WTC11 (cell line): Measurements from ENCODE around the gene NEK11. TPM values are rescaled to one million over a fixed set of nuclear protein-coding genes. Genes with fewer than 3 reads are reported as not detected.

Experiments
- ATAC-seq: fragments of 200-7000 bp; cut with Tn5 transposase; 2 replicates; pipeline ENCODE4 v1.10.0; 2021; ENCODE audit warnings: mild to moderate bottlenecking, moderate library complexity
- CTCF ChIA-PET: fragments of 300-600 bp; sonication (Branson Sonifier 250); formaldehyde crosslinking; loops from one replicate; lab custom pipeline; 2021; ENCODE audit warnings: antibody characterized with exemption; lab: Charles Lee
- POLR2A ChIA-PET: fragments of 350-600 bp; sonication (Branson Sonifier 250); formaldehyde crosslinking; loops from one replicate; lab custom pipeline; 2021; ENCODE audit warnings: antibody characterized with exemption; lab: Charles Lee
- DNase-seq: peaks from one replicate; pipeline ENCODE4 v3.0.0; 2021; ENCODE audit warnings: low spot score
- H3K27ac Mint-ChIP-seq: 2 replicates; pipeline ENCODE4 v1.8.0; 2021; ENCODE audit warnings: mixed read lengths
- H3K27me3 Mint-ChIP-seq: 2 replicates; pipeline ENCODE4 v1.8.0; 2021; ENCODE audit warnings: low read depth, mild to moderate bottlenecking, moderate library complexity, mixed read lengths
- H3K36me3 Mint-ChIP-seq: 2 replicates; pipeline ENCODE4 v1.8.0; 2021; ENCODE audit warnings: mixed read lengths
- H3K4me1 Mint-ChIP-seq: 2 replicates; pipeline ENCODE4 v1.8.0; 2022; ENCODE audit warnings: mixed read lengths
- H3K4me3 Mint-ChIP-seq: 2 replicates; pipeline ENCODE4 v1.8.0; 2021; ENCODE audit warnings: mild to moderate bottlenecking, moderate library complexity, mixed read lengths
- H3K9me3 Mint-ChIP-seq: 2 replicates; pipeline ENCODE4 v1.8.0; 2021; ENCODE audit warnings: mixed read lengths
- ATF1 ChIP-seq: sonication (generic); formaldehyde crosslinking; IDR thresholded peaks from 2 replicates; pipeline ENCODE4 v1.8.1; 2023; ENCODE audit warnings: mild to moderate bottlenecking, moderate library complexity, missing genetic modification reagents
- FOXK1 ChIP-seq: sonication (generic); formaldehyde crosslinking; IDR thresholded peaks from 2 replicates; pipeline ENCODE4 v1.8.0; 2022; ENCODE audit warnings: mild to moderate bottlenecking, moderate library complexity, missing genetic modification reagents
- GABPB1 ChIP-seq: sonication (generic); formaldehyde crosslinking; IDR thresholded peaks from 2 replicates; pipeline ENCODE4 v1.8.1; 2023; ENCODE audit warnings: mild to moderate bottlenecking, missing genetic modification reagents
- GTF2I ChIP-seq: fragments of 250-450 bp; sonication (Bioruptor Pico); conservative IDR thresholded peaks from 2 replicates; pipeline ENCODE4 v1.4.0; 2021; ENCODE audit warnings: mild to moderate bottlenecking
- HMGA2 ChIP-seq: fragments of 250-450 bp; sonication (Bioruptor Pico); IDR thresholded peaks from 2 replicates; pipeline ENCODE4 v1.4.0; 2021; ENCODE audit warnings: mild to moderate bottlenecking, moderate library complexity
- JAZF1 ChIP-seq: fragments of 250-450 bp; sonication (Bioruptor Pico); IDR thresholded peaks from 2 replicates; pipeline ENCODE4 v1.9.0; 2021; ENCODE audit warnings: moderate library complexity, mild to moderate bottlenecking, inconsistent platforms
- NFATC4 ChIP-seq: fragments of 250-450 bp; sonication (Bioruptor Pico); IDR thresholded peaks from 2 replicates; pipeline ENCODE4 v1.9.0; 2021; ENCODE audit warnings: mild to moderate bottlenecking
- SP1 ChIP-seq: sonication (generic); formaldehyde crosslinking; conservative IDR thresholded peaks from 2 replicates; pipeline ENCODE4 v1.8.1; 2022; ENCODE audit warnings: missing genetic modification reagents
- TCF7 ChIP-seq: sonication (generic); formaldehyde crosslinking; IDR thresholded peaks from 2 replicates; pipeline ENCODE4 v1.8.0; 2022; ENCODE audit warnings: mild to moderate bottlenecking, low read depth, missing genetic modification reagents, moderate library complexity
- TEAD1 ChIP-seq: sonication (generic); formaldehyde crosslinking; IDR thresholded peaks from 2 replicates; pipeline ENCODE4 v1.8.0; 2022; ENCODE audit warnings: mild to moderate bottlenecking, missing genetic modification reagents
- ZNF138 ChIP-seq: sonication (generic); formaldehyde crosslinking; conservative IDR thresholded peaks from 2 replicates; pipeline ENCODE4 v1.8.1; 2022; ENCODE audit warnings: mild to moderate bottlenecking, moderate library complexity, missing genetic modification reagents
- ZNF219 ChIP-seq: sonication (generic); formaldehyde crosslinking; IDR thresholded peaks from 2 replicates; pipeline ENCODE4 v1.8.0; 2023; ENCODE audit warnings: missing genetic modification reagents, mild to moderate bottlenecking, borderline replicate concordance
- ZNF232 ChIP-seq: sonication (generic); formaldehyde crosslinking; IDR thresholded peaks from 2 replicates; pipeline ENCODE4 v1.8.0; 2022; ENCODE audit warnings: mild to moderate bottlenecking, missing genetic modification reagents
- ZNF423 ChIP-seq: fragments of 250-450 bp; sonication (Bioruptor Pico); IDR thresholded peaks from 2 replicates; pipeline ENCODE4 v2.1.2; 2022; ENCODE audit warnings: mild to moderate bottlenecking, moderate library complexity
- total RNA-seq: library from RNA; stranded (reverse); gene quantifications from 3 replicates; pipeline ENCODE4 v1.2.3, GENCODE V29; 2021
- TF ChIP-seq, protein P1 (sequence below): fragments of 200-600 bp; IDR thresholded peaks from 2 replicates; pipeline ENCODE4 v1.8.0; 2022; ENCODE audit warnings: antibody characterized with exemption
- TF ChIP-seq, protein P2 (sequence below): fragments of 250-450 bp; sonication (Bioruptor Pico); IDR thresholded peaks from 2 replicates; pipeline ENCODE4 v1.9.0; 2021; ENCODE audit warnings: mild to moderate bottlenecking
- TF ChIP-seq, protein P3 (sequence below): fragments of 250-450 bp; sonication (Bioruptor Pico); IDR thresholded peaks from 2 replicates; pipeline ENCODE4 v1.9.0; 2021; ENCODE audit warnings: mild to moderate bottlenecking
- TF ChIP-seq, protein P4 (sequence below): sonication (generic); formaldehyde crosslinking; IDR thresholded peaks from 2 replicates; pipeline ENCODE4 v1.8.1; 2023; ENCODE audit warnings: mild to moderate bottlenecking, missing genetic modification reagents
- TF ChIP-seq, protein P5 (sequence below): sonication (generic); formaldehyde crosslinking; IDR thresholded peaks from 2 replicates; pipeline ENCODE4 v1.8.1; 2022; ENCODE audit warnings: mild to moderate bottlenecking, moderate library complexity, missing genetic modification reagents
- TF ChIP-seq, protein P6 (sequence below): sonication (generic); formaldehyde crosslinking; IDR thresholded peaks from 2 replicates; pipeline ENCODE4 v1.8.0; 2022; ENCODE audit warnings: mild to moderate bottlenecking, missing genetic modification reagents
- TF ChIP-seq, protein P7 (sequence below): sonication (generic); formaldehyde crosslinking; IDR thresholded peaks from 2 replicates; pipeline ENCODE4 v1.8.1; 2023; ENCODE audit warnings: mild to moderate bottlenecking, missing genetic modification reagents, moderate library complexity
- TF ChIP-seq, protein P8 (sequence below): sonication (generic); formaldehyde crosslinking; IDR thresholded peaks from 2 replicates; pipeline ENCODE4 v1.8.0; 2022; ENCODE audit warnings: mild to moderate bottlenecking, missing genetic modification reagents
- TF ChIP-seq, protein P9 (sequence below): sonication (generic); formaldehyde crosslinking; IDR thresholded peaks from 2 replicates; pipeline ENCODE4 v1.8.1; 2022; ENCODE audit warnings: missing genetic modification reagents, borderline replicate concordance

Gene NEK11
- total RNA-seq, 1 experiment from 2014 or later, result 1.6 TPM

DNA sequence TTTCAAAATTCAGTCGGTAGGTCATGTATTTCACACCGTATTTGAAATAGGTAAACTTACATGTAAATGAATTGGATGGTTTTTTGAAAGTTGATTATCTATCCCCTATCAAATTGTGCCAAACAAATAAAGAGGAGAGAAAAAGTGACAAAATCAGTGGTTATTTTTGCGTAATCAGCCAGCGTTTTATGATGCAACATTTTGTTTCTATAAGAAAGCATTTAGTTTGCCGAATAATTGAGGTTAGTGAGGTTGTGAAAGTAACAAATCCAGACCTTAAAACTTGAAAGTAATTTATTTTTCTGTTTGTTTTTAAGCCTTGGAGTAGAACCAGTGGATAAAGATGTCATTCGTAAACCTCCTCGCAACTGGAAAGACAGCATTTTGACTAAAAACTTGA, 29.4 kb upstream of the NEK11 start:
- no peaks in the 10 kb centered on the region for H3K9me3 Mint-ChIP-seq
- CTCF ChIA-PET, result no interaction called here
- H3K27me3 Mint-ChIP-seq, result no peaks in the 10 kb centered on the region
- peaks cover 26% of the 10 kb centered on the region for H3K36me3 Mint-ChIP-seq
- POLR2A ChIA-PET, result no interaction called here
- no peak overlapping the region for H3K4me3 Mint-ChIP-seq
- H3K27ac Mint-ChIP-seq, result no peak overlapping the region
- TF ChIP-seq ZNF219 (no peak), TCF7 (CRISPR knock-in tag) (no peak), SP1 (no peak), ATF1 (CRISPR knock-in tag) (no peak), JAZF1 (CRISPR knock-in tag) (no peak), ZNF138 (CRISPR knock-in tag) (no peak), NFATC4 (CRISPR knock-in tag) (no peak)
- TF ChIP-seq, protein P1, sequence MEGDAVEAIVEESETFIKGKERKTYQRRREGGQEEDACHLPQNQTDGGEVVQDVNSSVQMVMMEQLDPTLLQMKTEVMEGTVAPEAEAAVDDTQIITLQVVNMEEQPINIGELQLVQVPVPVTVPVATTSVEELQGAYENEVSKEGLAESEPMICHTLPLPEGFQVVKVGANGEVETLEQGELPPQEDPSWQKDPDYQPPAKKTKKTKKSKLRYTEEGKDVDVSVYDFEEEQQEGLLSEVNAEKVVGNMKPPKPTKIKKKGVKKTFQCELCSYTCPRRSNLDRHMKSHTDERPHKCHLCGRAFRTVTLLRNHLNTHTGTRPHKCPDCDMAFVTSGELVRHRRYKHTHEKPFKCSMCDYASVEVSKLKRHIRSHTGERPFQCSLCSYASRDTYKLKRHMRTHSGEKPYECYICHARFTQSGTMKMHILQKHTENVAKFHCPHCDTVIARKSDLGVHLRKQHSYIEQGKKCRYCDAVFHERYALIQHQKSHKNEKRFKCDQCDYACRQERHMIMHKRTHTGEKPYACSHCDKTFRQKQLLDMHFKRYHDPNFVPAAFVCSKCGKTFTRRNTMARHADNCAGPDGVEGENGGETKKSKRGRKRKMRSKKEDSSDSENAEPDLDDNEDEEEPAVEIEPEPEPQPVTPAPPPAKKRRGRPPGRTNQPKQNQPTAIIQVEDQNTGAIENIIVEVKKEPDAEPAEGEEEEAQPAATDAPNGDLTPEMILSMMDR, result no peak
- TF ChIP-seq, protein P2, sequence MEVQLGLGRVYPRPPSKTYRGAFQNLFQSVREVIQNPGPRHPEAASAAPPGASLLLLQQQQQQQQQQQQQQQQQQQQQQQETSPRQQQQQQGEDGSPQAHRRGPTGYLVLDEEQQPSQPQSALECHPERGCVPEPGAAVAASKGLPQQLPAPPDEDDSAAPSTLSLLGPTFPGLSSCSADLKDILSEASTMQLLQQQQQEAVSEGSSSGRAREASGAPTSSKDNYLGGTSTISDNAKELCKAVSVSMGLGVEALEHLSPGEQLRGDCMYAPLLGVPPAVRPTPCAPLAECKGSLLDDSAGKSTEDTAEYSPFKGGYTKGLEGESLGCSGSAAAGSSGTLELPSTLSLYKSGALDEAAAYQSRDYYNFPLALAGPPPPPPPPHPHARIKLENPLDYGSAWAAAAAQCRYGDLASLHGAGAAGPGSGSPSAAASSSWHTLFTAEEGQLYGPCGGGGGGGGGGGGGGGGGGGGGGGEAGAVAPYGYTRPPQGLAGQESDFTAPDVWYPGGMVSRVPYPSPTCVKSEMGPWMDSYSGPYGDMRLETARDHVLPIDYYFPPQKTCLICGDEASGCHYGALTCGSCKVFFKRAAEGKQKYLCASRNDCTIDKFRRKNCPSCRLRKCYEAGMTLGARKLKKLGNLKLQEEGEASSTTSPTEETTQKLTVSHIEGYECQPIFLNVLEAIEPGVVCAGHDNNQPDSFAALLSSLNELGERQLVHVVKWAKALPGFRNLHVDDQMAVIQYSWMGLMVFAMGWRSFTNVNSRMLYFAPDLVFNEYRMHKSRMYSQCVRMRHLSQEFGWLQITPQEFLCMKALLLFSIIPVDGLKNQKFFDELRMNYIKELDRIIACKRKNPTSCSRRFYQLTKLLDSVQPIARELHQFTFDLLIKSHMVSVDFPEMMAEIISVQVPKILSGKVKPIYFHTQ (CRISPR knock-in tag), result no peak
- TF ChIP-seq, protein P3, sequence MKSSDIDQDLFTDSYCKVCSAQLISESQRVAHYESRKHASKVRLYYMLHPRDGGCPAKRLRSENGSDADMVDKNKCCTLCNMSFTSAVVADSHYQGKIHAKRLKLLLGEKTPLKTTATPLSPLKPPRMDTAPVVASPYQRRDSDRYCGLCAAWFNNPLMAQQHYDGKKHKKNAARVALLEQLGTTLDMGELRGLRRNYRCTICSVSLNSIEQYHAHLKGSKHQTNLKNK (CRISPR knock-in tag), result no peak
- TF ChIP-seq, protein P4, sequence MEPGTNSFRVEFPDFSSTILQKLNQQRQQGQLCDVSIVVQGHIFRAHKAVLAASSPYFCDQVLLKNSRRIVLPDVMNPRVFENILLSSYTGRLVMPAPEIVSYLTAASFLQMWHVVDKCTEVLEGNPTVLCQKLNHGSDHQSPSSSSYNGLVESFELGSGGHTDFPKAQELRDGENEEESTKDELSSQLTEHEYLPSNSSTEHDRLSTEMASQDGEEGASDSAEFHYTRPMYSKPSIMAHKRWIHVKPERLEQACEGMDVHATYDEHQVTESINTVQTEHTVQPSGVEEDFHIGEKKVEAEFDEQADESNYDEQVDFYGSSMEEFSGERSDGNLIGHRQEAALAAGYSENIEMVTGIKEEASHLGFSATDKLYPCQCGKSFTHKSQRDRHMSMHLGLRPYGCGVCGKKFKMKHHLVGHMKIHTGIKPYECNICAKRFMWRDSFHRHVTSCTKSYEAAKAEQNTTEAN (CRISPR knock-in tag), result no peak
- TF ChIP-seq, protein P5, sequence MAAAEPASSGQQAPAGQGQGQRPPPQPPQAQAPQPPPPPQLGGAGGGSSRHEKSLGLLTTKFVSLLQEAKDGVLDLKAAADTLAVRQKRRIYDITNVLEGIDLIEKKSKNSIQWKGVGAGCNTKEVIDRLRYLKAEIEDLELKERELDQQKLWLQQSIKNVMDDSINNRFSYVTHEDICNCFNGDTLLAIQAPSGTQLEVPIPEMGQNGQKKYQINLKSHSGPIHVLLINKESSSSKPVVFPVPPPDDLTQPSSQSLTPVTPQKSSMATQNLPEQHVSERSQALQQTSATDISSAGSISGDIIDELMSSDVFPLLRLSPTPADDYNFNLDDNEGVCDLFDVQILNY (CRISPR knock-in tag), result no peak
- TF ChIP-seq, protein P6, sequence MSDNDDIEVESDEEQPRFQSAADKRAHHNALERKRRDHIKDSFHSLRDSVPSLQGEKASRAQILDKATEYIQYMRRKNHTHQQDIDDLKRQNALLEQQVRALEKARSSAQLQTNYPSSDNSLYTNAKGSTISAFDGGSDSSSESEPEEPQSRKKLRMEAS (CRISPR knock-in tag), result no peak
- TF ChIP-seq, protein P7, sequence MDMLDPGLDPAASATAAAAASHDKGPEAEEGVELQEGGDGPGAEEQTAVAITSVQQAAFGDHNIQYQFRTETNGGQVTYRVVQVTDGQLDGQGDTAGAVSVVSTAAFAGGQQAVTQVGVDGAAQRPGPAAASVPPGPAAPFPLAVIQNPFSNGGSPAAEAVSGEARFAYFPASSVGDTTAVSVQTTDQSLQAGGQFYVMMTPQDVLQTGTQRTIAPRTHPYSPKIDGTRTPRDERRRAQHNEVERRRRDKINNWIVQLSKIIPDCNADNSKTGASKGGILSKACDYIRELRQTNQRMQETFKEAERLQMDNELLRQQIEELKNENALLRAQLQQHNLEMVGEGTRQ (CRISPR knock-in tag), result no peak
- H3K4me1 Mint-ChIP-seq, result no peaks in the 10 kb centered on the region
- DNase-seq (no peak), ATAC-seq (no peak)

DNA sequence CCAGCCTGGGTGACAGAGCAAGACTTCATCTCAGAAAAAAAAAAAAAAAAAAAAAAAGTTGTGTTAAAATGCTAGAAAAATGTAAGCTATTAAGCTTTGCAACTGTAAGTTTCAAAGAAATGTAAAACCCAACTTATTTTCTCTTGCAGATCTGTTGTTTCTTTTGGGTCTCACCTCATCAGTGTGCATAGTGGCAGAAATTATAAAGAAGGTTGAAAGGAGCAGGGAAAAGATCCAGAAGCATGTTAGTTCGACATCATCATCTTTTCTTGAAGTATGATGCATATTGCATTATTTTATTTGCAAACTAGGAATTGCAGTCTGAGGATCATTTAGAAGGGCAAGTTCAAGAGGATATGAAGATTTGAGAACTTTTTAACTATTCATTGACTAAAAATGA, 25.6 kb upstream of the NEK11 start:
- DNase-seq (no peak), ATAC-seq (no peak)
- Mint-ChIP-seq H3K4me3 (no peak overlapping the region), H3K27ac (peak overlapping the region; percentile 78; the same call in 1 of the 2 replicates), H3K9me3 (no peaks in the 10 kb centered on the region), H3K36me3 (peaks cover 25% of the 10 kb centered on the region), H3K4me1 (no peaks in the 10 kb centered on the region), H3K27me3 (no peaks in the 10 kb centered on the region)
- ChIA-PET CTCF (no interaction called here), POLR2A (no interaction called here)
- no peak for TF ChIP-seq ZNF423 (CRISPR knock-in tag)
- no peak for TF ChIP-seq GABPB1 (CRISPR knock-in tag)
- no peak for TF ChIP-seq HMGA2 (CRISPR knock-in tag)
- TF ChIP-seq FOXK1 (CRISPR knock-in tag), result no peak
- TF ChIP-seq GTF2I (CRISPR knock-in tag), result no peak
- TF ChIP-seq, protein P8, sequence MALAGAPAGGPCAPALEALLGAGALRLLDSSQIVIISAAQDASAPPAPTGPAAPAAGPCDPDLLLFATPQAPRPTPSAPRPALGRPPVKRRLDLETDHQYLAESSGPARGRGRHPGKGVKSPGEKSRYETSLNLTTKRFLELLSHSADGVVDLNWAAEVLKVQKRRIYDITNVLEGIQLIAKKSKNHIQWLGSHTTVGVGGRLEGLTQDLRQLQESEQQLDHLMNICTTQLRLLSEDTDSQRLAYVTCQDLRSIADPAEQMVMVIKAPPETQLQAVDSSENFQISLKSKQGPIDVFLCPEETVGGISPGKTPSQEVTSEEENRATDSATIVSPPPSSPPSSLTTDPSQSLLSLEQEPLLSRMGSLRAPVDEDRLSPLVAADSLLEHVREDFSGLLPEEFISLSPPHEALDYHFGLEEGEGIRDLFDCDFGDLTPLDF (CRISPR knock-in tag), result no peak
- no peak for TF ChIP-seq TEAD1
- no peak for TF ChIP-seq ZNF232
- TF ChIP-seq NFATC4 (CRISPR knock-in tag), result no peak
- TF ChIP-seq, protein P9, sequence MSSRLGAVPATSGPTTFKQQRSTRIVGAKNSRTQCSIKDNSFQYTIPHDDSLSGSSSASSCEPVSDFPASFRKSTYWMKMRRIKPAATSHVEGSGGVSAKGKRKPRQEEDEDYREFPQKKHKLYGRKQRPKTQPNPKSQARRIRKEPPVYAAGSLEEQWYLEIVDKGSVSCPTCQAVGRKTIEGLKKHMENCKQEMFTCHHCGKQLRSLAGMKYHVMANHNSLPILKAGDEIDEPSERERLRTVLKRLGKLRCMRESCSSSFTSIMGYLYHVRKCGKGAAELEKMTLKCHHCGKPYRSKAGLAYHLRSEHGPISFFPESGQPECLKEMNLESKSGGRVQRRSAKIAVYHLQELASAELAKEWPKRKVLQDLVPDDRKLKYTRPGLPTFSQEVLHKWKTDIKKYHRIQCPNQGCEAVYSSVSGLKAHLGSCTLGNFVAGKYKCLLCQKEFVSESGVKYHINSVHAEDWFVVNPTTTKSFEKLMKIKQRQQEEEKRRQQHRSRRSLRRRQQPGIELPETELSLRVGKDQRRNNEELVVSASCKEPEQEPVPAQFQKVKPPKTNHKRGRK (CRISPR knock-in tag), result no peak
